PC-9 (cell line): ENCODE measurements around the gene LAMTOR3.

Experiments used
- EZH2 ChIP-seq: fragments of 200-600 bp; sonication (generic); IDR thresholded peaks from 2 replicates; pipeline ENCODE4 v1.8.0; 2017; ENCODE audit warnings: antibody characterized with exemption, low read depth
- TF ChIP-seq, protein P1 (sequence below): fragments of 200-600 bp; sonication (generic); conservative IDR thresholded peaks from 2 replicates; pipeline ENCODE4 v1.6.1; 2017; ENCODE audit warnings: mixed run types, antibody characterized with exemption, mild to moderate bottlenecking, moderate library complexity

DNA sequence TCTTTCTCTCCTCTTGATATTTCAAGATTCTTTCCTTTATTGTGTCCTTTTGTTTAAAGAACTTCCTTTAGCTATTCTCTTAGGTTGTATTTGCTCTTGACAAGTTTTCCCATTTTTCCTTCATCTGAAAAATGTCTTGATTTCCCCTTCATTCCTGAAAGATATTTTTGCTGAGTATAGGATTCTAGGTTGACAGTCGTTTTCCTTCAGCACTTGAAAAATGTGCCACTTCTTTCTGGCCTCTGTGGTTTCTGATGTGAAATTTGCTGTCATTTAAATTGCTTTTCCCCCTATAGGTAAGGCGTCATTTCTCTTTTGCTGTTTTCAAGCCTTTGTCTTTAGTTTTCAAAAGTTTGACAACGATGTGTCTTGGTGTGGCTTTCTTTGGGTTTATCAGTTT is 23.3 kb upstream of the LAMTOR3 start:
- TF ChIP-seq, protein P1, sequence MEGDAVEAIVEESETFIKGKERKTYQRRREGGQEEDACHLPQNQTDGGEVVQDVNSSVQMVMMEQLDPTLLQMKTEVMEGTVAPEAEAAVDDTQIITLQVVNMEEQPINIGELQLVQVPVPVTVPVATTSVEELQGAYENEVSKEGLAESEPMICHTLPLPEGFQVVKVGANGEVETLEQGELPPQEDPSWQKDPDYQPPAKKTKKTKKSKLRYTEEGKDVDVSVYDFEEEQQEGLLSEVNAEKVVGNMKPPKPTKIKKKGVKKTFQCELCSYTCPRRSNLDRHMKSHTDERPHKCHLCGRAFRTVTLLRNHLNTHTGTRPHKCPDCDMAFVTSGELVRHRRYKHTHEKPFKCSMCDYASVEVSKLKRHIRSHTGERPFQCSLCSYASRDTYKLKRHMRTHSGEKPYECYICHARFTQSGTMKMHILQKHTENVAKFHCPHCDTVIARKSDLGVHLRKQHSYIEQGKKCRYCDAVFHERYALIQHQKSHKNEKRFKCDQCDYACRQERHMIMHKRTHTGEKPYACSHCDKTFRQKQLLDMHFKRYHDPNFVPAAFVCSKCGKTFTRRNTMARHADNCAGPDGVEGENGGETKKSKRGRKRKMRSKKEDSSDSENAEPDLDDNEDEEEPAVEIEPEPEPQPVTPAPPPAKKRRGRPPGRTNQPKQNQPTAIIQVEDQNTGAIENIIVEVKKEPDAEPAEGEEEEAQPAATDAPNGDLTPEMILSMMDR: no peak
- TF ChIP-seq EZH2: no peak
